AML-193 (cell line): Measurements from ENCODE around the gene SAMM50.

Experiments
- DNase-seq, 2 experiments: peaks; one replicate each; lab custom pipeline; 2025; lab: John Stamatoyannopoulos, UW

Gene SAMM50

GRCh38 chr22:43976861-43977795 lies 21.9 kb downstream of the SAMM50 start:
- DNase-seq: no peak

GRCh38 chr22:43978558-43978957 lies 23.3 kb downstream of the SAMM50 start:
- DNase-seq: no peak

- DNase-seq: no peak
These were observed 25.3 kb downstream of the SAMM50 start for GRCh38 chr22:43980579-43980978.

- DNase-seq: no peak
These were observed 25.8 kb downstream of the SAMM50 start for GRCh38 chr22:43980996-43981395.

GRCh38 chr22:43983808-43984207 lies 28.6 kb downstream of the SAMM50 start:
- no peak for DNase-seq

GRCh38 chr22:43985532-43985931 lies 30.3 kb downstream of the SAMM50 start:
- no peak for DNase-seq

GRCh38 chr22:43988116-43988820 lies 33.0 kb downstream of the SAMM50 start:
- no peak for DNase-seq

GRCh38 chr22:43988960-43989359 lies 33.7 kb downstream of the SAMM50 start:
- DNase-seq: no peak

GRCh38 chr22:43990044-43990443 lies 34.8 kb downstream of the SAMM50 start:
- DNase-seq: no peak

- DNase-seq: no peak
These were observed 36.2 kb downstream of the SAMM50 start for GRCh38 chr22:43991316-43992020.

GRCh38 chr22:43992331-43992821 lies 37.1 kb downstream of the SAMM50 start:
- DNase-seq: no peak

- DNase-seq: peak; percentile 12 to 47
These were observed 38.0 kb downstream of the SAMM50 start for GRCh38 chr22:43993072-43993760.

GRCh38 chr22:43994006-43994405 lies 38.8 kb downstream of the SAMM50 start:
- no peak for DNase-seq

GRCh38 chr22:43994416-43994815 lies 39.2 kb downstream of the SAMM50 start:
- DNase-seq: no peak

- DNase-seq: no peak
These were observed 39.9 kb downstream of the SAMM50 start for GRCh38 chr22:43995057-43995685.

GRCh38 chr22:43995798-43996169 lies 40.5 kb downstream of the SAMM50 start:
- DNase-seq: no peak

GRCh38 chr22:43996170-43996980 lies 41.1 kb downstream of the SAMM50 start:
- DNase-seq: no peak

GRCh38 chr22:43996981-43997265 lies 41.7 kb downstream of the SAMM50 start:
- no peak for DNase-seq

- DNase-seq: no peak
These were observed 43.5 kb downstream of the SAMM50 start for GRCh38 chr22:43998679-43999264.

GRCh38 chr22:43999378-43999777 lies 44.1 kb downstream of the SAMM50 start:
- DNase-seq: no peak
